HepG2 (cell line): ENCODE results near the gene ZFAND3. TPM values are rescaled to one million over a fixed set of nuclear protein-coding genes. Genes with fewer than 3 reads are reported as not detected.

ENCODE experiments used
- BORCS8-MEF2B ChIP-seq: sonication (generic); formaldehyde crosslinking; IDR thresholded peaks from 2 replicates; pipeline ENCODE4 v1.8.0; 2022; ENCODE audit warnings: mild to moderate bottlenecking, missing genetic modification reagents
- DNMT3B ChIP-seq: conservative IDR thresholded peaks from 2 replicates; pipeline ENCODE4 v1.6.1; 2016; ENCODE audit warnings: missing biosample characterization, control low read depth
- ELF1 ChIP-seq: sonication (generic); formaldehyde crosslinking; IDR thresholded peaks from 2 replicates; pipeline ENCODE4 v1.4.0; 2020; ENCODE audit warnings: missing genetic modification reagents
- ESRRA ChIP-seq: sonication (generic); formaldehyde crosslinking; IDR thresholded peaks from 2 replicates; pipeline ENCODE4 v1.5.1; 2020; ENCODE audit warnings: mild to moderate bottlenecking, low read depth, missing genetic modification reagents
- ETV5 ChIP-seq: IDR thresholded peaks from 2 replicates; pipeline ENCODE4 v1.6.1; 2018; ENCODE audit warnings: missing biosample characterization, missing genetic modification reagents, inconsistent platforms, borderline replicate concordance
- PHF5A ChIP-seq: IDR thresholded peaks from one replicate; pipeline ENCODE4 v1.6.1; 2018; ENCODE audit warnings: low read depth, missing genetic modification reagents; ENCODE audit not compliant: unreplicated experiment
- SRSF9 ChIP-seq: fragments of 200-400 bp; formaldehyde crosslinking; IDR thresholded peaks from 2 replicates; pipeline ENCODE4 v1.6.1; 2018; ENCODE audit warnings: borderline replicate concordance, mild to moderate bottlenecking, low read depth, low read length; ENCODE audit not compliant: insufficient read depth, poor library complexity, severe bottlenecking
- STAT5B ChIP-seq: sonication (generic); formaldehyde crosslinking; IDR thresholded peaks from 2 replicates; pipeline ENCODE4 v1.4.0; 2020; ENCODE audit warnings: missing genetic modification reagents
- THYN1 ChIP-seq: sonication (generic); formaldehyde crosslinking; IDR thresholded peaks from 2 replicates; pipeline ENCODE4 v1.8.1; 2023; ENCODE audit warnings: low read depth, mild to moderate bottlenecking, moderate library complexity, missing genetic modification reagents, borderline replicate concordance
- XRCC5 ChIP-seq: fragments of 200-400 bp; formaldehyde crosslinking; optimal IDR thresholded peaks from 2 replicates; pipeline ENCODE3; 2017; ENCODE audit warnings: mild to moderate bottlenecking, low read length
- ZC3H13 ChIP-seq: sonication (generic); formaldehyde crosslinking; IDR thresholded peaks from 2 replicates; pipeline ENCODE4 v1.8.1; 2023; ENCODE audit warnings: mild to moderate bottlenecking, missing genetic modification reagents, moderate library complexity
- ZMYM2 ChIP-seq: sonication (generic); formaldehyde crosslinking; IDR thresholded peaks from 2 replicates; pipeline ENCODE4 v1.8.0; 2022; ENCODE audit warnings: mild to moderate bottlenecking, missing genetic modification reagents
- ZNF432 ChIP-seq: sonication (generic); formaldehyde crosslinking; IDR thresholded peaks from 2 replicates; pipeline ENCODE4 v1.5.0; 2020; ENCODE audit warnings: missing genetic modification reagents, mild to moderate bottlenecking, borderline replicate concordance
- ZNF44 ChIP-seq: sonication (generic); formaldehyde crosslinking; IDR thresholded peaks from 2 replicates; pipeline ENCODE4 v1.5.1; 2020; ENCODE audit warnings: mild to moderate bottlenecking, missing genetic modification reagents
- ZNF543 ChIP-seq: sonication (generic); formaldehyde crosslinking; IDR thresholded peaks from 2 replicates; pipeline ENCODE4 v1.4.0; 2020; ENCODE audit warnings: mild to moderate bottlenecking, missing genetic modification reagents
- ZNF773 ChIP-seq: sonication (generic); formaldehyde crosslinking; IDR thresholded peaks from 2 replicates; pipeline ENCODE4 v1.4.0; 2020; ENCODE audit warnings: missing genetic modification reagents, borderline replicate concordance
- ZNF879 ChIP-seq: sonication (generic); formaldehyde crosslinking; IDR thresholded peaks from 2 replicates; pipeline ENCODE4 v1.8.1; 2023; ENCODE audit warnings: missing genetic modification reagents
- polyA plus RNA-seq, 8 experiments: library from polyadenylated mRNA; depleted of rRNA in 3 of 8; stranded (reverse) in 7 of 8; unstranded in 1 of 8; fragments of >200 nt; fragmentation: Illumina TruSeq in 4 of 8; extraction: Trizol in 4 of 8; gene quantifications; 2 replicates each; pipeline versions ENCODE4 v1.2.1 to v1.2.3, GENCODE V29; 2011 to 2016; ENCODE audit warnings: low read depth in 4 of 8, missing spikeins in 1 of 8, mixed read lengths in 1 of 8; ENCODE audit not compliant: insufficient read depth in 1 of 8
- total RNA-seq, 5 experiments: library from RNA; depleted of rRNA; stranded (reverse); fragments of >200 nt; fragmentation: Illumina TruSeq; extraction: Trizol; gene quantifications; 2 replicates each; pipeline ENCODE4 v1.2.3, GENCODE V29; 2016; ENCODE audit warnings: low read depth in 1 of 5
- TF ChIP-seq, protein P1 (sequence below): IDR thresholded peaks from 2 replicates; pipeline ENCODE4 v1.6.1; 2016; ENCODE audit warnings: missing biosample characterization, missing genetic modification reagents, low read depth

The ZFAND3 gene
- total and polyA plus RNA-seq, 2 of the 13 experiments (the other 11 are each of a cell fraction or from before 2014, with no cell fraction given), result 16.4 to 17.1 TPM

DNA sequence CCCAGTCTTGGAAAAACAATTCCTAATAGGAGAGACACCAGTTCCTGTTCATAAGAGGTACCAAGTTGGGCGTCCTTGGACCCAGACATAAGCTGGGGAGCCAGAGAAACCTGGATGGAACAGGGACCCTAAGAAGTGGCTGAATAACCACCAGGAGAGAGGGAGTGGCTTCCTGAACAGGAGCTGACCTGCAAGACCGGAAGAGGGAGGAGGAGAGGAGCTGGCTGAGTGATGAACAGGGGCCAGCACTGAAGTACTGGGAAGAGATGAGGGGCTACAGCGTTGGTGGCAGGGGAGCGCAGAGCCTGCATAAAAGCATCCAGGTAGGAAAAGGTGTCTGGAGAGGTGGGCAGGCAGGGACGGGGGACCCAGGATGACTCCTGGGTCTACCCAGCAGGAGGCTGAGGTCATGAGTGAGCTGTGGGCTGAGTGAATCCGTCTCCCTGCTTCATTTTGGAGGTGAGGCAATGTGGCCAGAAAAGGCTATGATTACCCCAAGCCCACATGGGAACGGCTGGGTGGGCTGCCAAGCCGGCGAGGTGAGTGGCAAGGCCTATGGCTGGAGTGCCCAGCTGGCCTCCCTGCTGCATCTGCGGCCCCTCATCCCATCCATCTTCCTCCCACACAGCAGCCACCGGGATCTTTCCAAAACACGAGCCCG, 34.4 kb upstream of the ZFAND3 start (continued):
- TF ChIP-seq ZNF44 (CRISPR knock-in tag), result no peak
- no peak for TF ChIP-seq STAT5B (CRISPR knock-in tag)
- TF ChIP-seq THYN1 (CRISPR knock-in tag), result no peak
- TF ChIP-seq ELF1 (CRISPR knock-in tag), result peak; percentile 33; the same call in 1 of the 2 replicates
- peak; percentile 65; the same call in 1 of the 2 replicates for TF ChIP-seq ETV5
- TF ChIP-seq DNMT3B (CRISPR knock-in tag), result no peak
- TF ChIP-seq SRSF9, result no peak
- TF ChIP-seq ZNF773, result no peak
- no peak for TF ChIP-seq ZC3H13 (CRISPR knock-in tag)
- no peak for TF ChIP-seq BORCS8-MEF2B
- no peak for TF ChIP-seq ZNF432 (CRISPR knock-in tag)
- no peak for TF ChIP-seq ZMYM2
- no peak for TF ChIP-seq ESRRA (CRISPR knock-in tag)
- no peak for TF ChIP-seq ZNF543 (CRISPR knock-in tag)
- TF ChIP-seq, protein P1, sequence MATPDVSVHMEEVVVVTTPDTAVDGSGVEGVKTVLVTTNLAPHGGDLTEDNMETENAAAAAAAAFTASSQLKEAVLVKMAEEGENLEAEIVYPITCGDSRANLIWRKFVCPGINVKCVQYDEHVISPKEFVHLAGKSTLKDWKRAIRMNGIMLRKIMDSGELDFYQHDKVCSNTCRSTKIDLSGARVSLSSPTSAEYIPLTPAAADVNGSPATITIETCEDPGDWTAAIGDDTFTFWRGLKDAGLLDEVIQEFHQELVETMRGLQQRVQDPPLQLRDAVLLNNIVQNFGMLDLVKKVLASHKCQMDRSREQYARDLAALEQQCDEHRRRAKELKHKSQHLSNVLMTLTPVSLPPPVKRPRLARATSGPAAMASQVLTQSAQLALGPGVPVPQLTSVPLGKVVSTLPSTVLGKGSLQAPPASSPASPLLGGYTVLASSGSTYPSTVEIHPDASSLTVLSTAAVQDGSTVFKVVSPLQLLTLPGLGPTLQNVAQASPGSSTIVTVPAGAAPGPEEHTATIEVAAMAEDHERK (CRISPR knock-in tag), result no peak
- TF ChIP-seq ZNF879 (CRISPR knock-in tag), result no peak
- peak; percentile 19 for TF ChIP-seq XRCC5
- no peak for TF ChIP-seq PHF5A (CRISPR knock-in tag)
